HG02870 (cell line): ENCODE data around the gene LCE3A.
"Not testable (repeated sequence)": the region's sequence is repeated elsewhere in the genome, so short reads cannot be mapped to it uniquely, and the experiment has no call there.

Experiments used
- ATAC-seq: cut with Tn5 transposase; IDR thresholded peaks from one replicate; pipeline ENCODE4 v1.9.1; 2021; ENCODE audit warnings: mild to moderate bottlenecking, moderate library complexity; ENCODE audit not compliant: unreplicated experiment

Gene LCE3A

GRCh38 chr1:152622803-152623202 is at the start of gene LCE3A:
Gene LCE3A (minus strand): TSS chr1:152623103. CDS start chr1:152623103, 0 bp downstream.
- ATAC-seq, result no peak

- ATAC-seq, result no peak
These were observed 44.7 kb upstream of the LCE3A start for GRCh38 chr1:152667648-152668047.

GRCh38 chr1:152666171-152666570 is 43.3 kb upstream of the LCE3A start:
- not testable (repeated sequence) for ATAC-seq

GRCh38 chr1:152663098-152663497 is 40.2 kb upstream of the LCE3A start, which contains the start of gene LCE2D:
Gene LCE2D (plus strand): TSS chr1:152663380. CDS start chr1:152664106, 726 bp downstream.
- ATAC-seq, result no peak

GRCh38 chr1:152658649-152659048 is 35.7 kb upstream of the LCE3A start:
- ATAC-seq, result no peak

GRCh38 chr1:152657677-152658076 is 34.8 kb upstream of the LCE3A start:
- ATAC-seq, result no peak

GRCh38 chr1:152656459-152656858 is 33.6 kb upstream of the LCE3A start:
- no peak for ATAC-seq

- no peak for ATAC-seq
These were observed 31.2 kb upstream of the LCE3A start for GRCh38 chr1:152654110-152654509.

- ATAC-seq, result no peak
These were observed 23.8 kb upstream of the LCE3A start for GRCh38 chr1:152646656-152647055.

- no peak for ATAC-seq
These were observed 22.2 kb upstream of the LCE3A start for GRCh38 chr1:152645146-152645545.

GRCh38 chr1:152643945-152644344 is 21.0 kb upstream of the LCE3A start:
- ATAC-seq, result no peak

GRCh38 chr1:152640351-152640750 is 17.4 kb upstream of the LCE3A start:
- ATAC-seq, result no peak

- ATAC-seq, result no peak
These were observed 7.7 kb upstream of the LCE3A start for GRCh38 chr1:152630596-152630995.

GRCh38 chr1:152626744-152627143 is 3.8 kb upstream of the LCE3A start:
- no peak for ATAC-seq

- ATAC-seq, result no peak
These were observed 421 bp upstream of the LCE3A start for GRCh38 chr1:152623203-152623844.

GRCh38 chr1:152621993-152622392 is 910 bp downstream of the LCE3A start:
- ATAC-seq, result no peak

- ATAC-seq, result no peak
These were observed 9.4 kb downstream of the LCE3A start, which contains the start of gene LCE3B for GRCh38 chr1:152613511-152613910. Gene LCE3B (plus strand): TSS chr1:152613811. CDS start chr1:152613811, 0 bp downstream.

- no peak for ATAC-seq
These were observed 23.0 kb downstream of the LCE3A start, which contains the start of gene LCE3C for GRCh38 chr1:152599934-152600333. Gene LCE3C (plus strand): TSS chr1:152600234. CDS start chr1:152600732, 498 bp downstream.

GRCh38 chr1:152596986-152597385 is 25.9 kb downstream of the LCE3A start:
- no peak for ATAC-seq

- ATAC-seq, result no peak
These were observed 37.3 kb downstream of the LCE3A start for GRCh38 chr1:152585586-152585985.

- ATAC-seq, result no peak
These were observed 40.3 kb downstream of the LCE3A start for GRCh38 chr1:152582647-152583046.

- ATAC-seq, result no peak
These were observed 42.5 kb downstream of the LCE3A start, which contains the start of gene LCE3D for GRCh38 chr1:152580433-152580832. Gene LCE3D (minus strand): TSS chr1:152580516. CDS start chr1:152579936, 580 bp downstream.

- not testable (repeated sequence) for ATAC-seq
These were observed 43.4 kb downstream of the LCE3A start for GRCh38 chr1:152579526-152579925.
